Caki2 (cell line): ENCODE results near the gene MSN. TPM values are rescaled to one million over a fixed set of nuclear protein-coding genes. Genes with fewer than 3 reads are reported as not detected.
A peak's percentile ranks its signal among the peaks of the same experiment; 100 is the strongest.
"Not testable (repeated sequence)": the region's sequence is repeated elsewhere in the genome, so short reads cannot be mapped to it uniquely, and the experiment has no call there.

Source experiments
- DNase-seq: peaks from one replicate; pipeline ENCODE4 v3.0.0-alpha.2; 2015; ENCODE audit warnings: low read depth
- in situ Hi-C: cut with HindIII; loops from 2 replicates; pipeline ENCODE4 v1.10.0; 2016; ENCODE audit warnings: low sequenced_read_pairs, low pct_unique_long_range_greater_than_20kb, mixed read lengths
- total RNA-seq: library from RNA; depleted of rRNA; stranded (reverse); fragments of >200 nt; shearing (Covaris generic); gene quantifications from 2 replicates; pipeline ENCODE4 v1.2.3, GENCODE V29; 2014; ENCODE audit warnings: low replicate concordance; rRNA removed

MSN gene
- total RNA-seq = 215 and 229 TPM in 2 replicates

DNA sequence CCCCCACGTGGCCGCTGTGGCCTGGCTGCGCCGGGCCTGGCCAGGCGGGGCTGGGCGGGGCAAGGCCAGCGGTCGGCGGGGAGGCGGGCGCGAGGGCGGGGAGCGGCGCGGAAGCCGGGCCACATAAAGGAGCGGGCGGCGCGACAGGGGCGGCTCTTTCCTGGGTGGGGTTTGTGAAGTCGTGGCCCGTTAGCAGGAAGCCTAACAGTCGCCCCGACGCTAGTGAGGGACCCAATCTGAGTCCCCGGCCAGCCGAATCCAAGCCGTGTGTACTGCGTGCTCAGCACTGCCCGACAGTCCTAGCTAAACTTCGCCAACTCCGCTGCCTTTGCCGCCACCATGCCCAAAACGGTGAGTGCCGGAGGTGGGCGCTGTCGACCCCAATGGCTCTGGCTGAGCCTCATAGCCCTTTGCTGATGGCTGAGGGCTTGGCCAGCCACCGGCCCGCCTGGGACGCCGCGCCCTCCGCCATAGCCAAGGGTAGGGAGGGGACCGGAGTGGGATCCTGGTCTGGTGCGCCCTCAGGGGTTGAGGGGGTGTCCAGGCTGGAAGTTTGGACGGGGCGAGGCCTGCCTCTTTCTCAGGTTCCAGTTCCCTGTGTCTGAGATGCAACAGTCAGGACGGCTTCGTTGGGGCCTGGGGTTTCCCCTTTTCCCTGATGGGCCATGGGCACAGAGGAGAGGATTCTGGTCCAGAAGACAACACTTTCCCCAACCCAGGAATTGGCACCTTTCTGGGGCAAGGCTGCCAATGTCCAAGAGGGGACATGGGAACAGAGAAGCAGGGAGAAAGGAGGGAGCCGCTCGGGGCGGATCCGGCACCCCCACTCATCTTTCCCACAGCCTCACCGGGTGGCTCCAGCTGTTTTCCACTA lies at the start of gene MSN:
Gene MSN (plus strand): TSS at position 152 of the 874 bp plus-strand sequence. CDS start 188 bp downstream, at position 340.
- in situ Hi-C loops = no loop called here

DNA sequence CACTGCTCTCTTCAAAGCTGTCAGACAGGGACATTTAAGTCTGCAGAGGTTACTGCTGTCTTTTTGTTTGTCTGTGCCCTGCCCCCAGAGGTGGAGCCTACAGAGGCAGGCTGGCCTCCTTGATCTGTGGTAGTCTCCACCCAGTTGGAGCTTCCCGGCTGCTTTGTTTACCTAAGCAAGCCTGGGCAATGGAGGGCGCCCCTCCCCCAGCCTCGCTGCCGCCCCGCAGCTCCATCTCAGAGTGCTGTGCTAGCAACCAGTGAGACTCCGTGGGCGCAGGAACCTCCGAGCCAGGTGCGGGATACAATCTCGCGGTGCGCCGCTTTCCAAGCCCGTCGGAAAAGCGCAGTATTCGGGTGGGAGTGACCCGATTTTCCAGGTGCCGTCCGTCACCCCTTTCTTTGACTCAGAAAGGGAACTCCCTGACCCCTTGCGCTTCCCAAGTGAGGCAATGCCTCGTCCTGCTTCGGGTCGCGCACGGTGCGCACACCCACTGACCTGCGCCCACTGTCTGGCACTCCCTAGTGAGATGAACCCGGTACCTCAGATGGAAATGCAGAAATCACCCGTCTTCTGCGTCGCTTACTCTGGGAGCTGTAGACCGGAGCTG lies 47.3 kb upstream of the MSN start:
- in situ Hi-C loops, DNase-seq: not testable (repeated sequence)

More for the DNA sequence above, at the start of gene MSN:
- DNase-seq = peak; percentile 61

DNA sequence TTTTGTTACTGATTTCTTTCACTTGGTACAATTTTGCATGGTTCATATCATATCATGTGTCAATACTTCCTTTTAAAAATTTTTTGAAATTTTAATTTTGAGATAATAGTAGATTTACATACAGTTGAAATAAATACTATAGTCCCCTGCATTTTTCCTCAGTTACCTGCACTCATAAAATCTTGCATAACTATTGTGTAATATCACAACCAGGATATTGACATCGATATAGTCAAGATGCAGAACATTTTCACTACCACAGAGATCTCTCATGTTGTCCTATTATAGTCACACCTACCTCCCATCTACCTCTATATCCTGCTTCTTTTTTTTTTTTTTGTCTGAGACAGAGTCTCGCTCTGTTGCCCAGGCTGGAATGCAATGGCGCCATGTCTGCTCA lies 36.7 kb upstream of the MSN start:
- no peak for DNase-seq
- in situ Hi-C loops = no loop called here

DNA sequence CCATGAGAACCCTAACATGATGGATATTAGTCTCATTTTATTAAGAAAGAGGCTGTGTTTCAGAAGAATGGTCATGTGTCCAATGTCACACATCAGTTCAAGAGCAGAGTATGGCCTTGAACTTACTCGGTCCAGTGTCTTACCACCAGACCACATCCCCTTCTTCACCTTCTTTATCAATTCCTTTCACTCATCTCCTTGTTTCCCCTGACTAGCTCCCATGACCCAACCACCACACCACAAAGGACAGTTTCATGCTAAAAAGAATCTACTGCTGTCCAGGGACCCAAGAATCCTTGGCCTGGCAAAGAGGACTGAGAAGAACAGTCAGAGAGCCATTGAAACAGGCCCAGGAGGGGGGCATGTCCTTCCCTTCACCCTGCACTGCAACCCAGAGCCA lies 33.6 kb upstream of the MSN start:
- in situ Hi-C loops = no loop called here
- no peak for DNase-seq

DNA sequence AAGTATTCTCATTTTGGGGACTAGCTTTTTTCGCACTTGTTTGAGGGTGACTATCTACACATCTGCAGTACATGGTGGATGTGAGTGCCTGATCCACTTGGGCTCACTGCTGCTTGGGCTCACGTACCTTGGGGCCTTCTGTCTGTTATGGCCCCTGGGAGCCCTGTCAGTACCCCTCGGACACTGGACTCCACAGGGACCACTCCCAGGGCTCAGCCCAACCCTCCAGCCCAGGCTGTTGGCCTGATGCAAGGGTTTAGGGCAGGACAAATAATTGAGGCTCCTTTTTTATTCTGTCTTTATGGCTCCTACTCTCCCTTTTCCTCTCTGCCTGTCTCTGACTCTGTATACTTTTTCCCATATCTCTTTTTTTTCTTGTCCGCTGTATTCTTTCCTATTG lies 32.7 kb upstream of the MSN start:
- in situ Hi-C loops = no loop called here
- DNase-seq = no peak

DNA sequence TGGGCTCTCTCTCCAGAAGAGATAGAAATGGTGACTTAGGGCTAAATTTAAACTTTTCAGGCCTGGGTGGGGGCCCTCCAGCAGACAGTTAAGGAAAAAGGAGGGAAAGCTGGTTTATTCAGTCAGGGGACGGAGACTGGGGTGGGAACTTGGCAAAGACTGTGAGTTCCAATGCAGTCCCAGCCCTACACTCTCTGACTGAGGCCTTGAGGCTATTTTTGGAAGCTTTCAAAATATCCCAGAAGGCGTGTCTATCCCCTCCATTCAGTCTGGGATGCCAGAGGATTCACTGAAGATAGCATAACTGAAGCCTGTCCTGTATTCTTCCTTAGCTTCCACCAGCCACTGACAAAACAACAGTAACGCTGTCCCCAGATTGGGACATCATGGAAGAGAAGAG lies 32.1 kb upstream of the MSN start:
- in situ Hi-C loops = no loop called here
- no peak for DNase-seq

DNA sequence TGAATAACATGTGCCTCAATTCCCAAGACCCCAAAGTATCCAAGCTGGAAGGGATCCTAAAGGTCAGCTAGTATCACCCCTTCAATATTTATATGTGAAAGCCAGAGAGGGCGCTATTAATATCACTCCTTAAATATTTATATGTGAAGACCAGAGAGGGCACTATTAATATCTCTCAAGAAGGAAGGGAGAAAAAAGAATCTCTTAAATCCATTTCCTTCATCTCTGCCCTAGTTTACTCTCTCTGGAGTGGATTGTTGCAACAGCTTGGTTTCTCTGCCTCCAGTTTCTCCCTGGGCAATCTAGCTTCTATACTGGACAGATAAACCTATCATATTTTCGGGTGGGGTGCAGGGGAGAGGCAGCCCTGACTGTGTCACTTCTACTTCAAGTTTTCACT lies 31.6 kb upstream of the MSN start:
- in situ Hi-C loops = no loop called here
- no peak for DNase-seq

DNA sequence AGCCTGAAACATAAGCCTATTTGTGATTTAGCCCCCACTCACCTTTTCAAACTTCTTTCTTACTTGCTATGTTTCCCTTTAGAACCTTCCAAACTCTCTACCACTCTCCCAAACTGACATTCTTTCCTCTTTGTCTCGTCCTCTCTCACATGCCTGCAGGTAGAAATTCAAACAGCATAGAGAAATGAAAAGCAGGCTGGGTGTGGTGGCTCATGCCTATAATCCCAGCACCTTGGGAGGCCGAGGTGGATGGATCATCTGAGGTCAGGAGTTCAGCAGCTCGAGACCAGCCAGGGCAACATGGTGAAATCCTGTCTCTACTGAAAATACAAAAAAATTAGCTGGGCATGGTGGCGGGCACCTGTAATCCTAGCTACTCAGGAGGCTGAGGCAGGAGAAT lies 31.2 kb upstream of the MSN start:
- DNase-seq, in situ Hi-C loops: not testable (repeated sequence)

DNA sequence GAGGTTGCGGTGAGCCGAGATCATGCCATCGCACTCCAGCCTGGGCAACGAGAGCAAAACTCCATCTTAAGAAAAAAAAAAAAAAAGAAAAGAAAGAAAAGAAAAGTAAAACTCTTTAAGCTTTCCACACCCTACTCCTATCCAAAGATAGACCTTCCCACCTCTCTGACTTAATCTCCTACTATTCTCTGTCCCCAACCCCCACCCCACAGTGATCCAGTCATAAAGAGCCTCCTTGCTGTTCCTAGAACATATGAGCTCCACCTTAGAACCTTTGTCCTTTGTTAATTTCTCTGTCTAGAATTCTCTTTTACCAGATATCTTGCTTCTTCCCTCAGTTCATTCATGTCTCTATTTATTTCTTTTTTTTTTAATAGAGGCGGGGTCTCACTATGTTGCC lies 30.1 kb upstream of the MSN start:
- DNase-seq = no peak
- in situ Hi-C loops = no loop called here

DNA sequence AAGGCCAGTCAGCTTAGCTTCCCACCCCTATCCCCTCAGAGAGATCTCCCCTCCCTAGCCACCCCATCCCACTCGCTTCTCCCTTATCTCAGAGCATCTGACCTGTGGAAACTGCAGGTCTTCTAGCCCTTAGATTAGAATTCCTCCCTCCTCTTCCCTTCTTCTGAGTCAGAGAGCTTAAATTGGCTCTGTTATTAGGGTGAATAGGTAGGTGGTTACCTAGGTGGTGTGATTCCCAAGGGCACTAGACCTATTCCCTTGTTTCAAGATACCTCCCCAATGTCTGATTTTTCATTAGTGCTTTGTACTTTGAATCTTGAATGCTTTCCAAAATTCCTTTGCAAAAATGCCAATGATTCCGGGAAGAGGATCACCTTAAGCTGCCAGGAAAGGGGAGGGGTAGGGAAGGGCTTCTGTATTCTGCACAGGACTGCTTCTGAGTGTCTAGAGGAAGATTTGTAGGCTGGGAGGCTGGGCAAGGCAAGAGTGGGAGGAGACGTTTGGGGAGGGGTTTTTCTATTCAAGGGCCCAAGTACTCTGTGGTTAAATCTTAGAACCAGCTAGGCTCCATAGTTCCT lies 24.5 kb upstream of the MSN start:
- peak; percentile 40 for DNase-seq
- in situ Hi-C loops = no loop called here

DNA sequence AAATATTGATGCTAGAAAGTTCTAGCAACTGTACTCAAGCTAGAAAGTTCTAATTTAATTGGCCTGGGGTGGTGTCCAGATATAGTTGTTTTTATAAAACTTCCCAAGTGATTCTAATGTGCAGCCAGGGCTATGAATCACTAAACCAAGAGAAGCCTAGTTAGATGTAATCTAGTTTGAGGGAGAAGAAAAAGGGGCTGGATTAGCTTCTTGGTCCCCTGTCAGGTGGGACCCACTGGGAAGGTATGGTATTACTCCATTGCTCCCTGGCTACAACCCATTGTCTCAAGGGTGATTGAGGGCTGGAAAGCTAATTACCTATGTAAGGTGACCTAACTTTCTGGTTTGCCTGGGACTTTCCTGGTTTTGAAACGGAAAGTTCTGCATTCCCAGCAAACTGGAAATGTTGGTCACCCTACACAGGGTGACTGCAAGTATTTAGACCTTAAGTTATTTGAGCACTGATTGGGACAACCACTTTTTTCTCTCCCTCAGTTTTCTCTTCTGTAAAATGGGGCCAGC lies 23.9 kb upstream of the MSN start:
- in situ Hi-C loops = no loop called here
- peak; percentile 27 for DNase-seq

DNA sequence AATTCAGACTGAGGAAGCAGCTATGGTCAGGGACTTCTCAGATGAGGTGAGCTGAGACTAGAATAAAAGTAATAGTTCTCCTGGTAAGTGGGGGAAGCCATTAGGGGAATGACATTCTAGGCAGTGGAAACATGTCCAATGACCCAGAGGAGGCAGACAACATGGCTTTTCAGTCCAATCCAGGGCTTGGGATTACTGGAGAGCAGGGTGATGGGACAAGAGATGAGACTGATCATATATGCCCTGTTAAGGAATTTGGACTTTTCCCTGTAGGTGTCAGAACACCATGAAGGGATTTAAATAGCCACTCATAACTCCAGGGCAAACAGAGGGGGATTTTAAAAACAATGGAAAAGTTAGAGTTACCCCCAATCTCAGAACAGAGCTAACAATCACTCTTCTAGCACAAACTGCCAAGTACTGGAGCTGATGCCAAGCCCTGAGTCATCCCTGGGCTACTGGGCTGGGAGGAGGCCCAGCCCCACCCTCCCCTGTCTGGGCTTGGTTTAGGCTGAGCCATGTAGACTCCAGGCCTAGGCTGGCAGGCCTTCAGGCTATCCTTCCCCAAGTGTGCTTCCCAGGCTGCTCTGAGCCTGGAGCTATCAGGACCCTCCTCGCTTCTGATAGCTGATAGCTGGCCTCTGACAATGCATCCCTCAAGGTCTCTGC lies 22.7 kb upstream of the MSN start:
- in situ Hi-C loops = no loop called here

DNA sequence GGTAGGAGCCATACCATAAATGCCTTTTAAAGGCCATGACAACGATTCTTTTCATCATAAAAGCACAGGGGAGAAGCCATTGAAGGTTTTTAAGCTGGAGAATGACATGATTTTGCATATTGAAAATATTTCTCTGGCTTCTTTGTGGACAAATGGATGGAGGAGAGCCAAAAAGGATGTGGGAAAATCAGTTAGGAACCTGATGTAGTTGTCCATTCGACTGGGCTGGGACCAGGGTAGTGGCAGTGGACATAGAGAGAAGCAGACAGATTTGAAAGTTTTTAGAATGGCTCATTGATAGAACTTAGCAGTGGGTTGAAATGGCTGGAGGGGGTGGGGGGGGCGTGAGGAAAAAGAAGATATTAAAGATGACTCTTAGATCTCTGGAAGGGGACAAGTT lies 19.7 kb upstream of the MSN start:
- in situ Hi-C loops = no loop called here
- DNase-seq = no peak

More for the DNA sequence above, 22.7 kb upstream of the MSN start:
- peak; percentile 50 for DNase-seq

DNA sequence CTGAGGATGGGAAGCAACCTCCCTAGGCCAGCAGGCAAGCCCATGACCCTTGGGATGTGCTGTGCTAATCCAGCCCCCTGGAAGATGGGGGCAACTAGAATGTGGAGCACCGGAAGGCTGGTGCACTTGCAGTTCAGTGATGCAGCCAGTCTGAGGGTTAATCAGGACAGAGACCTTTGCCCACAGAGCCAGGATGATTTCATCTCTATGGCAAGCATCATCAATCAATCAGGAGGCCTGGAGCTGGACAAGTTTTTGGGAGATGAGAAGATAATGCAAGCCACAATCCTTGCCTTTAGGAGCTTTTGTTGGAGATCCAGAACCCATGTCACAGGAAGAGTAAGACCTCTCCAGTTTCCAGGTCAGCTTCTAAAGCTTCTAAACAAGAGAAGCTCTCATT lies 15.4 kb upstream of the MSN start:
- in situ Hi-C loops = no loop called here
- no peak for DNase-seq

DNA sequence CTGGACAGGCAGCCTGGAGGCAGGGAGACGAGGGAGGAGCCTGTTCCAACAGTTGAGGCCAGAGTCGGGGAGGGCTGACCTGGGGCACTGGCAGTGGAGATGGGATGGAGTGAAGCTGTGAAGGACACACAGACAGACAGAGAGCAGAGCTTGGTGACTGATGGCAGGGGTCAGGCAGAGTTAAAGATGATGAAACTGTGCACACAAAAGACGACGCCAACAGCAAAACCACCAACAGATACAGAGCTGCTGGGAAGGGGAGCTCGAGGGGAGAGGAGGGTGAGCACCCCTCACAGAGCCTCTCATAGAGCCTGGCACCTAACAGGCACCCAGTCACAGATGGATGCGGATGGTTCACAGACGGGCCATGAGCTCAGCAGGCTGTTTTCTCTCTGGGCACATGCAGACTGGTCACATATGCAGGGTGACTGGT lies 10.4 kb upstream of the MSN start:
- DNase-seq, in situ Hi-C loops: not testable (repeated sequence)

DNA sequence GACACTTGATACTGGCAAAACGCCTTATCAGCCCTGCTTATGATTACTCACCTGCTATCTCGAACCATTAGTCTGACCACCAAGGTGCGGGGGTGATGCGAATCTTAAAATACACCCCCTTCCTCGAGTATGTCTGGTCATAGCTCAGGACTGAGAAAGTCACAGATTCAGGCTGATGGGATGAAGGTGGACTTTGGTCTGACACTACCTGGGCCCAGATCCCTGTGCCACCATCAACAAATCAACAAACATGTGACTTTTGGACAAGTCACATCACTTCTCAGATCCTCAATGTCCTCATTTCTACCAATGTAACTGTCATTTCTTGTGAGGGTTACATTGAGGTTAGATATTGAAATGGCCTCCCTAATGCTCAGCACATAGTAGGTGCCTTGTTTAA lies 9.8 kb upstream of the MSN start:
- in situ Hi-C loops = no loop called here
- no peak for DNase-seq

DNA sequence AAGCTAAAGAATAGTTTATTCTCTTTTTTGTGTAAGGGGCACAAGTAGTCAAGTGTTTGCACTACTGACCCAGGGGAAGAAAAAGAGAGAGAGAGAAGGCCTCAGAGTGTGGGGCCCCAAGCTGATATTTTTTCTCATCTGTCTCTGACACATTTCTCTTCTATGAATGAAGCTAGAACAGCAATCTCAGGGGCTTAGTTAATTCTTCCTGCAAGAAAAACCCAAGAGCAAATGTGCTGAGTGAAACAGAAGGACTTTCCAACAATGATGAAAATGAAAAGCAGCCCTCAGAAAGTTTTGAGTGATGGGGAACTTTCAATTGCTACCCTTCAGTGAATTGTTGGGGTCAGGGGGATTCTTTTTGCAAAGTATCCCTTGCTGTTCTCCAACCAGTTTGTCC lies 9.2 kb upstream of the MSN start:
- in situ Hi-C loops = no loop called here
- no peak for DNase-seq

DNA sequence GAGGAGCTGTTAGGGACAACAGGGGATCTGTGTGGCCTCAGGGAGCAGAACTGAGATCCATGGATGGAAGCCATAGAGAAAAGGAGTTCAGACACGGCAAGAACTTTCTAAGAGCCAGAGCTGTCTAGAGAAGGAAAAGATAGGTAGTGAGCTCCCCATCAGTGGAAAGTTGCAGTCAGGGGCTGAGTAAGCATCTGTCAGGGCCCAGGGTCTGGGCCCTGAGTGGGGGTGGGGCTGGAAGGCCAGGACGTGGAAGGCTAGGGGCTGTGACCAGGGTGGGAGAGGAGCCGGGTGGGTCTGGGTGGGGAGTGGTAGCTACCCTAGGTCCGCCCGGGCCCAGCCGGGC lies 324 bp upstream of the MSN start:
- in situ Hi-C loops = no loop called here
- DNase-seq = no peak
